H9 (cell line): Measurements from ENCODE around the gene PCGF3. TPM values are rescaled to one million over a fixed set of nuclear protein-coding genes. Genes with fewer than 3 reads are reported as not detected.
A peak's percentile ranks its signal among the peaks of the same experiment; 100 is the strongest.

Experiments
- DNase-seq: peaks from one replicate; pipeline ENCODE4 v3.0.0-alpha.2; 2017
- H2AFZ ChIP-seq: one replicate; pipeline ENCODE4 v1.6.1; 2013; ENCODE audit warnings: mild to moderate bottlenecking, low read length, control low read depth, moderate library complexity
- H2AK5ac ChIP-seq: 2 replicates; pipeline ENCODE4 v1.6.1; 2013; ENCODE audit warnings: low read length, control low read depth, mixed read lengths; ENCODE audit not compliant: insufficient read length
- H2BK120ac ChIP-seq: one replicate; pipeline ENCODE4 v1.6.1; 2013; ENCODE audit warnings: low read depth, mild to moderate bottlenecking, low read length, control low read depth, inconsistent platforms; ENCODE audit not compliant: poor library complexity, severe bottlenecking
- H2BK12ac ChIP-seq: 2 replicates; pipeline ENCODE4 v1.6.1; 2013; ENCODE audit warnings: low read length, control low read depth, mixed read lengths, low read depth; ENCODE audit not compliant: insufficient read length
- H2BK15ac ChIP-seq: 2 replicates; pipeline ENCODE4 v1.6.1; 2013; ENCODE audit warnings: low read depth, low read length, control low read depth
- H2BK20ac ChIP-seq: one replicate; pipeline ENCODE4 v1.6.1; 2013; ENCODE audit warnings: low read depth, mild to moderate bottlenecking, low read length, control low read depth, inconsistent platforms; ENCODE audit not compliant: poor library complexity, severe bottlenecking
- H2BK5ac ChIP-seq: 2 replicates; pipeline ENCODE4 v1.6.1; 2013; ENCODE audit warnings: low read length, control low read depth, mixed read lengths; ENCODE audit not compliant: insufficient read length
- H3K14ac ChIP-seq: 2 replicates; pipeline ENCODE4 v1.6.1; 2013; ENCODE audit warnings: low read length, control low read depth; ENCODE audit not compliant: insufficient read depth
- H3K18ac ChIP-seq: 2 replicates; pipeline ENCODE4 v1.6.1; 2013; ENCODE audit warnings: low read depth, mild to moderate bottlenecking, mixed read lengths, low read length, control low read depth; ENCODE audit not compliant: insufficient read length
- H3K23ac ChIP-seq: 2 replicates; pipeline ENCODE4 v1.6.1; 2013; ENCODE audit warnings: low read length, control low read depth, mixed read lengths, low read depth; ENCODE audit not compliant: insufficient read length
- H3K23me2 ChIP-seq: 2 replicates; pipeline ENCODE4 v1.6.1; 2013; ENCODE audit warnings: low read depth, mild to moderate bottlenecking, mixed read lengths, low read length, control low read depth; ENCODE audit not compliant: insufficient read length, poor library complexity, severe bottlenecking
- H3K27ac ChIP-seq: 2 replicates; pipeline ENCODE4 v1.5.1; 2013; ENCODE audit warnings: low read length, control low read depth, mixed read lengths, low read depth; ENCODE audit not compliant: insufficient read length
- H3K27me3 ChIP-seq: 2 replicates; pipeline ENCODE4 v1.6.1; 2013; ENCODE audit warnings: low read length, control low read depth, inconsistent platforms; ENCODE audit not compliant: insufficient read depth
- H3K4ac ChIP-seq: 2 replicates; pipeline ENCODE4 v1.6.1; 2013; ENCODE audit warnings: low read depth, mild to moderate bottlenecking, control low read depth, inconsistent platforms, low read length, moderate library complexity
- H3K4me1 ChIP-seq: 2 replicates; pipeline ENCODE4 v1.6.1; 2013; ENCODE audit warnings: low read length, control low read depth, inconsistent platforms; ENCODE audit not compliant: insufficient read depth
- H3K4me2 ChIP-seq: 2 replicates; pipeline ENCODE4 v1.6.1; 2013; ENCODE audit warnings: low read length, control low read depth, mixed read lengths; ENCODE audit not compliant: insufficient read length, insufficient read depth
- H3K56ac ChIP-seq: 2 replicates; pipeline ENCODE4 v1.6.1; 2013; ENCODE audit warnings: low read depth, mild to moderate bottlenecking, mixed read lengths, low read length, control low read depth; ENCODE audit not compliant: insufficient read length
- H3K79me1 ChIP-seq: 2 replicates; pipeline ENCODE4 v1.6.1; 2013; ENCODE audit warnings: low read depth, mild to moderate bottlenecking, moderate library complexity, low read length, control low read depth, inconsistent platforms; ENCODE audit not compliant: insufficient read depth, poor library complexity, severe bottlenecking
- H3K79me2 ChIP-seq: 2 replicates; pipeline ENCODE4 v1.6.1; 2013; ENCODE audit warnings: low read length, control low read depth, inconsistent platforms; ENCODE audit not compliant: insufficient read depth
- H3K9ac ChIP-seq: 2 replicates; pipeline ENCODE4 v1.6.1; 2013; ENCODE audit warnings: low read length, control low read depth, mixed read lengths; ENCODE audit not compliant: insufficient read length; ENCODE audit errors: extremely low read depth
- H3K9me3 ChIP-seq: one replicate; pipeline ENCODE4 v1.6.1; 2013; ENCODE audit warnings: low read depth, low read length, inconsistent platforms; ENCODE audit not compliant: control insufficient read depth
- H3T11ph ChIP-seq: one replicate; pipeline ENCODE4 v1.6.1; 2013; ENCODE audit warnings: mild to moderate bottlenecking, low read length, control low read depth, inconsistent platforms
- H4K20me1 ChIP-seq: one replicate; pipeline ENCODE4 v1.6.1; 2013; ENCODE audit not compliant: control insufficient read depth, insufficient read length, insufficient read depth
- H4K5ac ChIP-seq: 2 replicates; pipeline ENCODE4 v1.6.1; 2013; ENCODE audit warnings: low read depth, mild to moderate bottlenecking, mixed read lengths, low read length, control low read depth; ENCODE audit not compliant: insufficient read length
- H4K8ac ChIP-seq: replicated peaks from 2 replicates; pipeline ENCODE4 v1.6.1; 2013; ENCODE audit warnings: low read length, control low read depth, mixed read lengths, low read depth; ENCODE audit not compliant: insufficient read length
- H4K91ac ChIP-seq: 2 replicates; pipeline ENCODE4 v1.6.1; 2013; ENCODE audit warnings: low read depth, mild to moderate bottlenecking, moderate library complexity, mixed read lengths, low read length, control low read depth; ENCODE audit not compliant: insufficient read length
- H3K27ac Mint-ChIP-seq, 3 experiments: 2 replicates in 2 of 3; 3 replicates in 1 of 3; pipeline ENCODE4 v1.8.0; 2020 to 2021; ENCODE audit warnings: mixed read lengths in 3 of 3, mild to moderate bottlenecking in 1 of 3, moderate library complexity in 1 of 3
- H3K27me3 Mint-ChIP-seq: 2 replicates; pipeline ENCODE4 v1.8.0; 2021; ENCODE audit warnings: low read depth, mild to moderate bottlenecking, moderate library complexity, mixed read lengths
- H3K36me3 Mint-ChIP-seq, 3 experiments: 2 replicates in 2 of 3; 3 replicates in 1 of 3; pipeline ENCODE4 v1.8.0; 2020 to 2021; ENCODE audit warnings: low read depth in 3 of 3, mixed read lengths in 3 of 3; ENCODE audit not compliant: insufficient read depth in 1 of 3
- H3K4me1 Mint-ChIP-seq, 2 experiments: 2 replicates each; pipeline ENCODE4 v1.8.0; 2020; ENCODE audit warnings: mixed read lengths in 2 of 2
- H3K4me3 Mint-ChIP-seq, 2 experiments: 2 replicates in 1 of 2; 3 replicates in 1 of 2; pipeline ENCODE4 v1.8.0; 2020 to 2021; ENCODE audit warnings: mild to moderate bottlenecking in 2 of 2, mixed read lengths in 2 of 2, moderate library complexity in 1 of 2
- H3K9me3 Mint-ChIP-seq, 2 experiments: 2 replicates in 1 of 2; 3 replicates in 1 of 2; pipeline ENCODE4 v1.8.0; 2020; ENCODE audit warnings: mild to moderate bottlenecking in 2 of 2, mixed read lengths in 2 of 2, moderate library complexity in 1 of 2
- CTCF ChIP-seq: fragments of 200-600 bp; sonication (generic); conservative IDR thresholded peaks from 3 replicates; pipeline ENCODE4 v1.8.0; 2021; ENCODE audit warnings: antibody characterized with exemption, mild to moderate bottlenecking
- WGBS: extraction: QIAGEN DNeasy Blood & Tissue Kit; methylation state at CpG from one replicate; pipeline ENCODE4 v1.1.7; 2013; ENCODE audit warnings: missing lambda C conversion rate, low lambda C conversion rate, mixed read lengths; ENCODE audit not compliant: insufficient read length; ENCODE audit errors: extremely low coverage; 5-methylcytosine and 5-hydroxymethylcytosine counted together
- total RNA-seq: library from RNA; stranded (reverse); gene quantifications from 2 replicates; pipeline ENCODE4 v1.2.1, GENCODE V29; 2021

The PCGF3 gene
- total RNA-seq, 1 experiment from 2014 or later: 43.1 TPM

DNA sequence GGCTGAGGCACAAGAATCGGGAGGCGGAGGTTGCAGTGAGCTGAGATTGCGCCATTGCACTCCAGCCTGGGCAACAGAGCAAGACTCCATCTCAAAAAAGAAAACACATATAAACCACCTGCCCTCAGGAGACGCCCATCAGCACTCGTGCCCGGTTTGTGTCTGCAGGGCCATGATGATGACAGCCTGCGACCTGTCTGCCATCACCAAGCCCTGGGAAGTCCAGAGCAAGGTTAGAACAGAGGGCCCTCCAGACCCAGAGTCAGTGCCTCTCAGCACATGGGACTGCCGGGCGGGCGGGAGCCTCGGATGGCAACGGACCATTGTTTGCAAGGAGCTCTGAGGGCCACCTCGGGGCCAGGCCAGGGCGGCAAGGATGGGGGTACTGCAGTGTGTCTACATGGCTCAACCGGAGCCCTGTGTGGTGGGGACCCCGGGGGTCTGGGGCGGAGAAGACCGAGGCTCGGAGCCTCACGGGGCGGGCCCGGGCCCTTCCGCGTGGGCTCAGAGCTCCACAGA is 40.9 kb upstream of the PCGF3 start:
- DNase-seq: peak; percentile 24
- H3K4me1 ChIP-seq: no peaks in the 10 kb centered on the region
- H3K27ac ChIP-seq: no peak overlapping the region
- Mint-ChIP-seq H3K27me3 (peaks cover 2% of the 10 kb centered on the region; the same call in 1 of the 2 replicates), H3K36me3 (peaks cover 0 to 2% (median 0%) of the 10 kb centered on the region in 3 experiments; a peak in 4 of 7 replicates), H3K9me3 (no peaks in the 10 kb centered on the region), H3K27ac (no peak overlapping the region), H3K4me1 (peaks cover 0 to 3% of the 10 kb centered on the region in 2 experiments; a peak in 1 of 4 replicates), H3K4me3 (peak overlapping the region; percentile 71 to 80; a peak in 4 of 5 replicates)
- H3K9ac ChIP-seq: no peak overlapping the region
- no peaks in the 10 kb centered on the region for H3K79me1 ChIP-seq
- no peak overlapping the region for H4K5ac ChIP-seq
- no peak overlapping the region for H3K14ac ChIP-seq
- no peak overlapping the region for H2BK12ac ChIP-seq
- peaks cover 2% of the 10 kb centered on the region for H3K23me2 ChIP-seq
- no peaks in the 10 kb centered on the region for H3K27me3 ChIP-seq
- H2BK5ac ChIP-seq: no peak overlapping the region
- H3K79me2 ChIP-seq: no peaks in the 10 kb centered on the region
- no peak overlapping the region for H3K4ac ChIP-seq
- H2AK5ac ChIP-seq: no peak overlapping the region
- no peak overlapping the region for H3K18ac ChIP-seq
- H2BK120ac ChIP-seq: no peak overlapping the region
- H4K20me1 ChIP-seq: no peaks in the 10 kb centered on the region
- H4K91ac ChIP-seq: no peak overlapping the region
- no peak overlapping the region for H3T11ph ChIP-seq
- no peaks in the 10 kb centered on the region for H3K9me3 ChIP-seq
- H4K8ac ChIP-seq: no peak overlapping the region
- H2BK20ac ChIP-seq: no peak overlapping the region
- H3K4me2 ChIP-seq: peak overlapping the region; percentile 78
- no peak overlapping the region for H2BK15ac ChIP-seq
- WGBS: no CpG with 5 or more reads among the region's 24 CpGs
- no peak overlapping the region for H3K56ac ChIP-seq
- H3K23ac ChIP-seq: no peak overlapping the region
- no peak overlapping the region for H2AFZ ChIP-seq
- TF ChIP-seq CTCF: no peak
